Measurements from ENCODE around the gene TIMM10B. TPM values are rescaled to one million over a fixed set of nuclear protein-coding genes. Genes with fewer than 3 reads are reported as not detected.

Gene TIMM10B
- total RNA-seq, 4 donors from 2014 or later, result 37.3 to 69.0 (median 47.0) TPM

DNA sequence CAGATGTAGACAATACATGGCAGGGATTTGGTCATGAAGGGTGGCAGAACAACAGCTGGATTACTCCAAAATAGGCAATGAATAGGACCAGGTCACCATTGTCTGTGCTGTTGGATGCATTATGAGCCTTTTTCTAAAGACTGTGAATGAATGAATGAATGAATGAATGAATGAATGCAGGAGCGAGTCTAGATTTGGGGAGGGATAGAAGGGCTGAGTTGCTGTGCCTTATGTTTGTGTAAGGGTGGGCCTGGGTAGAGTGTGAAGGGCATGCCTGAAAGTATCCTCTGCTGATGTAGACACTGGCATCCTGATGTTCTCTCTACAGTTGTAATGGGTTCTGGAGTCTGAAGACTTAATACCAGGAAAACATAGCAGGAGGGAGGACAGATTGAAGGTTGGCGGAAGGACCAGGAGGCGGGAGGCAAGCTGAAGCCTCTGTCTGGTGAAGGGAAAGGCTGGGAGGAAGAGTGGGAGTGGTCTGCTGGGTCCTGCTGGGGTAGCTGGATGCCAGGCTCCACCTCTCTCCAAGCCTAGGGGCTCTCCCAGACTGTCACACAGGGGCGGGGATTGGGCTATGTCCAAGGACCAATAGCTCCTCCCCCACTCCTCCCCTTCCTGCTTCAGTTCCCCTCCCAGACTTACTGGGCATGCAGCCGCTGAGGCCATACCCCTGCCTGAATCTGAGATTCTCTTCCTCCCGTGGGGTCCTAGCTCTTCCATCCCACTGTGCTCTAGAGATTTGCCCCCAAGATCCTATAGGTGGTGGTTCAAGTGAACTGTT, 12.4 kb upstream of the TIMM10B start:
- WGBS, 2 donors (ENCODE audit: low coverage in 1 of 2), result 10 to 28% methylated on average over 6 of the region's 6 CpGs
- Histone ChIP-seq H3K9me3 (no peaks in the 10 kb centered on the region), H3K4me3 (no peak overlapping the region), H3K27me3 (no peaks in the 10 kb centered on the region), H3K36me3 (peaks cover 0 to 28% of the 10 kb centered on the region in 2 donors), H3K27ac (peak overlapping the region; percentile 6 to 66 (median 56)), H3K4me1 (peaks cover 0 to 52% (median 13%) of the 10 kb centered on the region in 3 donors)
- TF ChIP-seq EP300 (IDR thresholded peaks at IDR 0.05), result no peak
- TF ChIP-seq POLR2AphosphoS5 (IDR thresholded peaks at IDR 0.05), result no peak
- TF ChIP-seq, protein P1, sequence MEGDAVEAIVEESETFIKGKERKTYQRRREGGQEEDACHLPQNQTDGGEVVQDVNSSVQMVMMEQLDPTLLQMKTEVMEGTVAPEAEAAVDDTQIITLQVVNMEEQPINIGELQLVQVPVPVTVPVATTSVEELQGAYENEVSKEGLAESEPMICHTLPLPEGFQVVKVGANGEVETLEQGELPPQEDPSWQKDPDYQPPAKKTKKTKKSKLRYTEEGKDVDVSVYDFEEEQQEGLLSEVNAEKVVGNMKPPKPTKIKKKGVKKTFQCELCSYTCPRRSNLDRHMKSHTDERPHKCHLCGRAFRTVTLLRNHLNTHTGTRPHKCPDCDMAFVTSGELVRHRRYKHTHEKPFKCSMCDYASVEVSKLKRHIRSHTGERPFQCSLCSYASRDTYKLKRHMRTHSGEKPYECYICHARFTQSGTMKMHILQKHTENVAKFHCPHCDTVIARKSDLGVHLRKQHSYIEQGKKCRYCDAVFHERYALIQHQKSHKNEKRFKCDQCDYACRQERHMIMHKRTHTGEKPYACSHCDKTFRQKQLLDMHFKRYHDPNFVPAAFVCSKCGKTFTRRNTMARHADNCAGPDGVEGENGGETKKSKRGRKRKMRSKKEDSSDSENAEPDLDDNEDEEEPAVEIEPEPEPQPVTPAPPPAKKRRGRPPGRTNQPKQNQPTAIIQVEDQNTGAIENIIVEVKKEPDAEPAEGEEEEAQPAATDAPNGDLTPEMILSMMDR (IDR thresholded peaks at IDR 0.05), result no peak
- peak; percentile 84 for ATAC-seq

DNA sequence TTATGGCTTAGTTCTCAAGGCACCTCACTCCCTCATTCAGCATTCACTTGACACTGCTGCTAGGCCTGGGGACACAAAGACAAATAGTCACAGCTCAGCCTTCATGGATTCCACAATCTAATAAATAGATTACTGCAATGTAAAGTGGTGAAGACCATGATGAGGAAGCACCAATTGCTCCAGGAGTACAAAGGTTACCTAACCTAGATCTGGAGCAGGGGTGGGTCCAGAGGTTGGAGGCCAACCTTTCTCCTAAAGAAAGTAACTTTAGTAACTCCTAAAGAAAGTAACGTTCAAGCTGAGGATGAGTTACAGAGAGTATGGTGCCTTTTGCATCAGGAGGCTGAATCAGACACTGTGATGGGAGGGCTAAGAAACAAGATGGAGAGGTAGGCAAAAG, 11.7 kb upstream of the TIMM10B start:
- H3K4me3 ChIP-seq, result no peak overlapping the region
- 69 to 100% methylated on average over 1 of the region's 1 CpG for WGBS, 2 donors (ENCODE audit: low coverage in 1 of 2)
- H3K27ac ChIP-seq, result peak overlapping the region; percentile 6 to 66 (median 56)
- ATAC-seq, result no peak
- peaks cover 0 to 21% of the 10 kb centered on the region in 2 donors for H3K36me3 ChIP-seq
- no peaks in the 10 kb centered on the region for H3K9me3 ChIP-seq
- TF ChIP-seq POLR2AphosphoS5 (IDR thresholded peaks at IDR 0.05) (no peak), EP300 (IDR thresholded peaks at IDR 0.05) (no peak), POLR2A (IDR thresholded peaks at IDR 0.05) (no peak)
- TF ChIP-seq, protein P1 (IDR thresholded peaks at IDR 0.05), result no peak
- H3K27me3 ChIP-seq, result no peaks in the 10 kb centered on the region
- peaks cover 0 to 57% (median 16%) of the 10 kb centered on the region in 3 donors for H3K4me1 ChIP-seq

DNA sequence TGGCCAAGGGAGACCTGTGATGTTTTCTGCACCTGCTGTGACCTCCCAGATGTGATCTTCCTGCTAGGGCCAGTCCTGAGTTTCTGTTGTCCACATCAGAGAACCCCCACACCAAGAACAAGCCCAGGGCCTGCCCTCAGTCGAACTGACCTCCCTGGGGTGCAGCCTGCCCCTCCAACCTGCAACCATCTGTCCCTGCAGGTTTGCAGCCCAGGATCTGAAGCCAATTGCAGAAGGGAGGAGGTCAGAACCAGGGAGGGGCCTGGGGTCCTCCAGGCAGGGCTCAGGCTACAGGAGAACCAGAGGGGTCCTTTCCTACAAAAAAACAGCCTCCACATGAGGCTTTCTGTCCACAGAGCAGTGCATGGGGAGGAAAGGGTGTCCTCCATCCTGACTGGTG, 8.4 kb upstream of the TIMM10B start:
- Histone ChIP-seq H3K4me3 (peak overlapping the region; percentile 69 to 82), H3K27ac (peak overlapping the region in 3 of 4 donors; percentile 93 to 98 (median 97)), H3K27me3 (no peaks in the 10 kb centered on the region), H3K9me3 (no peaks in the 10 kb centered on the region), H3K4me1 (peaks cover 0 to 66% (median 18%) of the 10 kb centered on the region in 3 donors), H3K36me3 (peaks cover 0 to 19% of the 10 kb centered on the region in 2 donors)
- WGBS, 2 donors (ENCODE audit: low coverage in 1 of 2), result no CpG with 5 or more reads among the region's 1 CpG
- no peak for ATAC-seq
- no peak for TF ChIP-seq EP300 (IDR thresholded peaks at IDR 0.05)
- TF ChIP-seq, protein P1 (IDR thresholded peaks at IDR 0.05), result no peak
- TF ChIP-seq POLR2AphosphoS5 (IDR thresholded peaks at IDR 0.05), result no peak
- no peak for TF ChIP-seq POLR2A (IDR thresholded peaks at IDR 0.05)

DNA sequence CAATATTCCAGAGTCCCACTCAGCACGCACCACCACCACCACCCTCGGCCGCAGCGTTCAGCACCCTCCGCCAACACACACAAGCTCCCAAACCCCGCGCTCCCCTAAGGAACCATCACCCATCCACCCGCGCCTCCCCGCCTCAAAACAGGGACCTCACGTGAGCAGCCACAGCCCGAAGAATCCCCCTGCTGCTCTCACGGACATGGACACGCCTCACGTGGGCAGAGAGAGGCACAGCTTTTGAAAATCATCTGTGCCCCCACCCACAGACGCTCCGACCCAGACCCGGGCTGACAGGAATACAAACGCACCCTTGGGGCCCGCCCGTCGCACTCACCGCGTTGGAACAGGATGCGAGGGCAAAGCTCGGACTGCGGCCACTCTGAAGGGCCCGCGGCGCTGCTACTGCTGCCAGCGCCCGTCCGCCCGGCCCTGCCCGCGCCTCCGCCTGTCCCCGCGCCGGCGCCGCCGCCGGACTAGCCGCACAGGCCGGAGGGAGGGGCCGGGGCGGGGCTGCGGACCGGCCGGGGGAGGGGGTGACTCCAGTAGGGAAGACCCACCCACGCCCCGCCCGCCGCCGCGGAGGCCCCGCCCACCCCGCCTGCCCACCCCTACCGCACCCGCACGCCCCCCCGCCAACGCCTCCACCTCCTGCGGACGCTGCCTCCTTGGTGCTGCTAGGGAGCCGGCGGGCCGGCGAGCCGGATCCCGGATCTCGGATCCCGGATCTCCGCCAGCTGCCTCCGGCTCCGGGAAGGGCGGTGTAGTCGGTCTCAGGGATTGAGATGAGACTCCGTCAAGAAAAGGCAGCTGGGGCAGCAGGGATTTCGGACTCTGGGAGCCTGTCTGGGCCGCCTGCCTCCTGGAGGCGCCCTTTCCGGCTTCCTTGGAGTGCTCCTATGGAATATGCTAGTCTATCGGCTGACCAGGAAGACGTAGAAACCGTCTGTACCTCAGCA, 7.6 kb upstream of the TIMM10B start, which contains the start of gene TRIM3:
TRIM3 (minus strand) TSS at position 491 of the 962 bp plus-strand sequence. CDS start 8,246 bp downstream, outside the sequence.
- Histone ChIP-seq H3K27ac (peak within 1 kb of the TSS; percentile 79 to 98 (median 95)), H3K27me3 (no peaks in the 10 kb centered on the region), H3K36me3 (peaks cover 0 to 27% of the 10 kb centered on the region in 2 donors), H3K4me3 (peak within 1 kb of the TSS; percentile 69 to 82), H3K4me1 (peaks cover 0 to 64% (median 18%) of the 10 kb centered on the region in 3 donors), H3K9me3 (no peaks in the 10 kb centered on the region)
- TF ChIP-seq, protein P1 (IDR thresholded peaks at IDR 0.05), result peak in 2 of 4 experiments; percentile 11 to 51
- TF ChIP-seq POLR2A (IDR thresholded peaks at IDR 0.05), result peak; percentile 80 to 83
- peak; percentile 58 for TF ChIP-seq POLR2AphosphoS5 (IDR thresholded peaks at IDR 0.05)
- no peak for TF ChIP-seq EP300 (IDR thresholded peaks at IDR 0.05)
- WGBS, 2 donors (ENCODE audit: low coverage in 1 of 2), result 0% methylated on average over 1 to 3 of the region's 87 CpGs
- peak; percentile 90 for ATAC-seq

All from gastroesophageal sphincter (tissue), 4 donors.